ENCODE measurements around the gene TERT.
"Not testable (repeated sequence)": the region's sequence is repeated elsewhere in the genome, so short reads cannot be mapped to it uniquely, and the experiment has no call there.

TERT gene

DNA sequence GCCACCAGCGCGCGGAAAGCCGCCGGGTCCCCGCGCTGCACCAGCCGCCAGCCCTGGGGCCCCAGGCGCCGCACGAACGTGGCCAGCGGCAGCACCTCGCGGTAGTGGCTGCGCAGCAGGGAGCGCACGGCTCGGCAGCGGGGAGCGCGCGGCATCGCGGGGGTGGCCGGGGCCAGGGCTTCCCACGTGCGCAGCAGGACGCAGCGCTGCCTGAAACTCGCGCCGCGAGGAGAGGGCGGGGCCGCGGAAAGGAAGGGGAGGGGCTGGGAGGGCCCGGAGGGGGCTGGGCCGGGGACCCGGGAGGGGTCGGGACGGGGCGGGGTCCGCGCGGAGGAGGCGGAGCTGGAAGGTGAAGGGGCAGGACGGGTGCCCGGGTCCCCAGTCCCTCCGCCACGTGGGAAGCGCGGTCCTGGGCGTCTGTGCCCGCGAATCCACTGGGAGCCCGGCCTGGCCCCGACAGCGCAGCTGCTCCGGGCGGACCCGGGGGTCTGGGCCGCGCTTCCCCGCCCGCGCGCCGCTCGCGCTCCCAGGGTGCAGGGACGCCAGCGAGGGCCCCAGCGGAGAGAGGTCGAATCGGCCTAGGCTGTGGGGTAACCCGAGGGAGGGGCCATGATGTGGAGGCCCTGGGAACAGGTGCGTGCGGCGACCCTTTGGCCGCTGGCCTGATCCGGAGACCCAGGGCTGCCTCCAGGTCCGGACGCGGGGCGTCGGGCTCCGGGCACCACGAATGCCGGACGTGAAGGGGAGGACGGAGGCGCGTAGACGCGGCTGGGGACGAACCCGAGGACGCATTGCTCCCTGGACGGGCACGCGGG is at the start of gene TERT:
Gene TERT, minus strand, starts transcription at position 234 of the 815 bp plus-strand sequence. Its CDS starts 79 bp downstream, at position 155.
- DNase-seq, result peak; percentile 46

DNA sequence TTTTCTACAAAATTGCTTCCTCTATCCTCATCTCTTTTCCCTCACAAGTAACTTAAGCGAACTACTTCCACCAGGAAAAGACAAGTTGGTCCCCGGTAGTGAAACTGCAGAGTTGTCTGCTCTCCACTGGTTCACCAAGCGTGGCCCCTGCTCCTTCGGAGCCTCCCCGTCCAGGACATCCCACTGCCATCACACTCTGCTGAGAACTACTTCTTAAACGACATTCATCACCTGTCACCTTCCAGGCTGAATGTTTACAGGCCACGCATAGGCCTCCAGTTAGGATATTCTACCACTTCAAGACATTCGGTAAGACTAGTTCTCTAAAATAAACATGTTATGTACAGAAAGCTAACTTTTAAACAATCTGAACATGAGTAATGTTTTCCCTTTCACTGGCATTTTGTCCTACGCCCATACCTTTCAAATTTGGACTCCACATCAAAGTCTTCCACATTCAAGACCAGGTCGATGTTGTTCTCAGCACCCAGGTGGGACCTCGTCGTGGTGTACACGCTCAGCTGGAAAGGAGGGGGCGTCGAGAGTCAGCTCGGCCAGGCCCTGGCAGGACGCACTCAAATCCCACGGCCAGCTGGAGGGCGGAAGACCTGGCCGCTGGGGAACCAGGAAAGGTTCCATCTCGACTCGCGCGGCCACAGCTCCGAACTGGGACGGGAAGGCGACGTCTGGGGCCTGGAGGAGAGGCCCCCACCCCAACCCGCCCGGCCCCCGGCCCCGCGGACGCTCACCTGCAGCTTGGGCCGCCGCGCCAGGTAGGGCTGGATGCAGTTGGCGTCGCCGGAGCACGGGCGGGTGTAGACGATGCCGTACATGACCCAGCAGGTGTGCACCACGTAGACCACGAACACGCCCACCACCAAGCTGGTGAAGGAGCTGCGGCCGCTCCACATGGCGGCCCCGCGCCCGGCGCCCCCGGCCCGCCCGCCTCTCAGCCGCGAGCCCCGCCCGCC is 49.3 kb upstream of the TERT start:
- peak; percentile 19 for DNase-seq

GRCh38 chr5:1343315-1343751 is 48.5 kb upstream of the TERT start:
- DNase-seq, result no peak

GRCh38 chr5:1342711-1343110 is 47.8 kb upstream of the TERT start:
- not testable (repeated sequence) for DNase-seq

DNA sequence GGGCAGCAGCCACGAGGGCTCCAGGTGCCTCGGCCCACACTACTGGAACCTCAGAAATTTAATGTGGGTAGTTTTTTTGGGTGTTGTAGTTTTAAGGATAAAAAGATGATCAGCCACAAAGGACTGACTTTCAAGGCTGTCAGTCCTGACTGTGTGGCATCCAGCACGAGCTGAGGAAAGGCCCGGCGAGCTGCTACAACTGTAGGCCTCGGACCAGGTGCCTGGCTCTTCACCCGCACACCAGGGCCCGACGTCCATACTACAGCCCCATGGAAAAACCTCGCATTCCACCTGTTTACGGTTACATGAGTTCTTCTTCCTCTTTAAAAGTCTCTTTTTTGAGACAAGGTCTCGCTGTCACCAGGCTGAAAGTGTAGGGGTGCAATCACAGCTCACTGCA is 47.4 kb upstream of the TERT start:
- DNase-seq, result no peak

DNA sequence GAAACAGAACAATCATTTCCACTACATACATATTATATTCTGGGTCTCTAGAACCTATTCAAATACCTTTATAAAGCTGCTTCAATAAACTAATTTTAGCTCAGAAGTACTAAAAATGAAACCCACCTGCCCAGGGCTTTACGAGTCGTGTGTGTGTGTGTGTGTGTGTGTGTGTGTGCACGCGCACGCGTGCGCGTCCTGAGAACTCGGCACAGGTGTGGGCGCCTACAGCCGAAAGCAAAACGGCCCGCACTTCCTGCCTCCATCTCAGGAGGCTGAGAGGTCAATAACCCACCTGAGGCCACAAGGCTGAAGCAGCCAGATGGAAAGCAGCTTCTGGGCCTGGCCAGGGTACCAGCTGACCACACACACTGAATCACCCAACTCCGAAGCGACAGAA is 47.0 kb upstream of the TERT start:
- DNase-seq, result no peak

- DNase-seq, result not testable (repeated sequence)
These were observed 44.9 kb upstream of the TERT start for GRCh38 chr5:1339818-1340210.

GRCh38 chr5:1339139-1339817 is 44.4 kb upstream of the TERT start:
- DNase-seq, result not testable (repeated sequence)

GRCh38 chr5:1338506-1339070 is 43.7 kb upstream of the TERT start:
- no peak for DNase-seq

- no peak for DNase-seq
These were observed 43.3 kb upstream of the TERT start for GRCh38 chr5:1338196-1338490.

- DNase-seq, result no peak
These were observed 42.8 kb upstream of the TERT start for GRCh38 chr5:1337489-1338195.

- no peak for DNase-seq
These were observed 42.1 kb upstream of the TERT start for GRCh38 chr5:1336749-1337488.

GRCh38 chr5:1336106-1336561 is 41.3 kb upstream of the TERT start:
- no peak for DNase-seq

DNA sequence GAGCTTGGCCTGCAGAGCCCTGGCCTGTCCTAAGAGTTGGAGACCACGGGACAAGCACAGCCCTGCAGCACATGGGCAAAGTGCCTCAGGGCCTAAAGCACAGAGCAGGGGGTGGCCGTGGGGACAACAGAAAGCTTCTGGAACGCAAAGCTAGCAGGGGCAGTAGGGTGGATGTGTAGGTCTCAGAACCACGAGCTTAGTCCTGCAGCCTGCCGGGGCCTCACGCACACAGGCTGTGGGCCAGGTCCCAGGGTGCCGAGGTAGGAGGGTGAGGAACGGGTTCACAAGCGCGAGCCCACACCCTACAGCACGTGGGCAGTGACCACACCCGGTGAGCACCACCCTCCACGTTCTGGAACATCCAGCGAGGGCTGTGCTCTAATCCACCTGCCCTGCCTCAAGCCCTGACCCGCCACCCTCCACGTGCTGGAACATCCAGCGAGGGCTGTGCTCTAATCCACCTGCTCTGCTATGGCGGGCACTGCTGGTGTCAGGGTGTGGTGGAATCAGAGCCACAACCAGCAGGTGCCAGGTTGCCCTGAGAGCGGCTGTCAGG is 40.8 kb upstream of the TERT start:
- no peak for DNase-seq

- DNase-seq, result no peak
These were observed 40.1 kb upstream of the TERT start for GRCh38 chr5:1334831-1335539.

DNA sequence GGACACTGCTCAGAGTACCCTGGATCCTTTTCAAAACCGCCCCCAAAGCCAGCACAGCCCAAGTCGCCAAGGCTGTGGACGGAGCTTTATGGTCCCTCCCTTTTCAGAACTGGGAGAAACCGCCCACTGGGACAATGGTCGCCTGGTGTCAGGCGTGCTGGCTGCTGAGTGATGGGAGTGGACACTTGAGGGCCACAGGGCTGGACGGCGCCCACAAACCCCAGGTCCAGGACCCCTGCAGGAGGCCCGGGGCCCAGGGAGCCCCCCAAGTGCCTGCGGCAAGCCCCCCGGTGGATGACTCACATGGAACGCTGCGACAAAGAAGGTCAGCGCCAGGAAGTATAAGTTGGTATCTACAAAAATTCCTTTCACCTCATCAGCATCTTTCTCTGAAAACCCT is 39.1 kb upstream of the TERT start:
- no peak for DNase-seq

- DNase-seq, result not testable (repeated sequence)
These were observed 38.4 kb upstream of the TERT start for GRCh38 chr5:1333286-1333685.

DNA sequence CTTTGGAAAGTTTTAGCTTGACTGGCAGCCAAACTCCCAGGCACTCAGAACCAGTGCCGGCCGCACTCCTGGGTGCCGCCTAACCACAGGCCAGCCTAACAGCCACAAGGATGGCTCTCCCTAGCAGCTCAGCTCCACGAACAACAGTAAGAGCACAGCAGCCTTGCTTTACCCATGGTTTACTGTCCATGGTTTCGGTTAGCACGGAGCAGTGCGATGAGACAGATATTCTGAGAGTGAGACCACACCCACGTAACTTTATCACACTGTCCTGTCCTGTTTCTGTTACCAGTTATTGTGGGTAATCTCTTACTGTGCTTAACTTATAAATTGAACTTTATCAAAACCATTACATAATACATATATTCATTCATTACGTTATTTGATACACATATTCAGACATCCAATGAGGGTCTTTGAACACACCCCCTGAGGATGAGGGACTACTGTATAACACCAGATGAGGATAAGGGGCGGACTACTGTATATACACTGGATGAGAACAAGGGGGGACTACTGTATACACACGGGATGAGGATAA is 37.7 kb upstream of the TERT start:
- DNase-seq, result no peak

DNA sequence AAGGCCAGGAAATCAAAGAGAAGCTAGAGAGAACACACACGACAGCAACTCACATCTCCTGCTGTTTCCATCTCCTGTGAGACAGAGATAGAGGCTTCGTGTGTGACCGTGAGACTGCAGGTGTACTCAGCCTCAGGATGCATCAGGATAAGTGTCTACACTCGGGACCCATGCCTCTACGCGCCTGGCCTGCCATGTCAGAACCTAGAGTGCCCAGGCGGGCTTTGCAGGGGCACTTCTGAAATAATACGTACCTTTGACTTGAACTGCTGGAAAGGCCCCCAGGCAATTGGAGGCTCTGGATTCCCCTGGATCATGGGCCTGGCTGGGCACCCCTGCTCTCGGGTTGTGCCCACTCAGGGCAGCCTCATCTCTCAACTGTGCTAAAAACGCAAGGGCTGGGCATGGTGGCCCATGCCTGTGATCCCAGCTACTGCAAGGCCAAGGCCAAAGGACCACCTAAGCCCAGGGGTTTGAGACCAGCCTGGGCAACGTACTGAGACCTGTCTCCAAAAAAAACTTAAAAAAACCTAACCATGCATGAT is 37.1 kb upstream of the TERT start:
- no peak for DNase-seq

Measured in activated gamma-delta T cell treated with Interleukin-2 at 50 U/mL for 16 hours (primary cell).